ENCODE data around the gene USP17L11.
"Not testable (repeated sequence)": the region's sequence is repeated elsewhere in the genome, so short reads cannot be mapped to it uniquely, and the experiment has no call there.

Gene USP17L11

GRCh38 chr4:9215105-9215504 is at the start of gene USP17L11:
Gene USP17L11, plus strand, starts transcription at chr4:9215405. Its CDS starts 0 bp downstream, at chr4:9215405.
- not testable (repeated sequence) for DNase-seq

GRCh38 chr4:9165990-9166389 is 49.2 kb upstream of the USP17L11 start:
- not testable (repeated sequence) for DNase-seq

DNA sequence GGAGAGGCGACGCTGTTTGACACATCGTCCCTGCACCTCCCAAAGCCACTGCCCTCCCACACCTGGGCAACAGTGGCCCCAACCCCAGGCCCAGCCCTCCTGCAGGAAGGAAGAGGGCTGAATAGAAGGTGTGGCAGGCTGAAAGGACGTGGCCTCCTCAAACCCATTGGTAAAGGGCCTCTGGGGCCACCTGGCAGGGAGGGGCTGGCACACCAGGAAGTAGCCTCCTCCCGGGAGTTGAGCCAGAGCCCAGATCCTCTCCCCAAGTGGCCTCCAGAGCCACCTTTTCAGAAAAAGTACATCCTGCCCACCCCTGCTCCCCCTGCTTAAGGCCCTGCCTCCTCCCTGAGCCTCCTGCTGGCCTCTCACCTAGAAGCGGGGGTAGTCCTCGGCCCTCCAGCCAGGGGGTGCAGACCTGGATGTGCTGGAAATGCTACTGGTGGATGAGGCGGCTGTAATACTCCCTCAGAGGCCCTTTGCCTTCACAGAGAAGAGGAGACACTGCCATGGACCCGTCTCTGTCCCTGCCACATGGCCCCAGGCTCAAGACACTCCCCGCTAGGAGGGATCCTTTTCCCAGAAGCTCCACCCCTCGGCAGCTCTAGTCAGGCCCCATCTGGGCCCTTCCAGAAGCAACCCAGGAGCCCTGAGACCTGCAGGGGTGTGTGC is 45.3 kb upstream of the USP17L11 start, which contains the start of gene FAM90A26:
FAM90A26 (plus strand) TSS at position 619 of the 669 bp plus-strand sequence. CDS start 2,764 bp downstream, outside the sequence.
- not testable (repeated sequence) for DNase-seq

DNA sequence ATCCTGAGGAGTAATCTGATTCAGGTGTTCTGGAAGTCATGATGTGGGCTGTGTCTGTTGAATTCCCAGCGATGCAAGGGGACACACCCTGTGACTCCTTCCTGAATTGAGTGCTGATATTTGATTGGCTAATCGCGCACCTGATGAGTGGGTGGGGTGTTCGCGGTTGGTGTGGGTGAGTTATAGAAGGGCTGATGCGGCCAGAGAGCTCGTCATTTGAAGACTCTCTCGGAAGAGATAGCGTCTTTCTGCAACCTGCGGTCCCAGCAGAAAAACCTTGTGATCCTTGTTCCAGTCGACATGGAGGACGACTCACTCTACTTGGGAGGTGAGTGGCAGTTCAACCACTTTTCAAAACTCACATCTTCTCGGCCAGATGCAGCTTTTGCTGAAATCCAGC is 4.8 kb upstream of the USP17L11 start, which contains the start of gene USP17L10:
USP17L10 (plus strand) TSS at position 301 of the 400 bp plus-strand sequence; CDS start at position 301, 0 bp downstream.
- DNase-seq = not testable (repeated sequence)

GRCh38 chr4:9214701-9215100 is 504 bp upstream of the USP17L11 start:
- not testable (repeated sequence) for DNase-seq

- DNase-seq = not testable (repeated sequence)
These were observed 4.6 kb downstream of the USP17L11 start, which contains the start of gene USP17L12 for GRCh38 chr4:9219852-9220251. Gene USP17L12, plus strand, starts transcription at chr4:9220152. Its CDS starts 0 bp downstream, at chr4:9220152.

- DNase-seq = not testable (repeated sequence)
These were observed 9.4 kb downstream of the USP17L11 start, which contains the start of gene USP17L13 for GRCh38 chr4:9224596-9224995. Gene USP17L13, plus strand, starts transcription at chr4:9224896. Its CDS starts 0 bp downstream, at chr4:9224896.

DNA sequence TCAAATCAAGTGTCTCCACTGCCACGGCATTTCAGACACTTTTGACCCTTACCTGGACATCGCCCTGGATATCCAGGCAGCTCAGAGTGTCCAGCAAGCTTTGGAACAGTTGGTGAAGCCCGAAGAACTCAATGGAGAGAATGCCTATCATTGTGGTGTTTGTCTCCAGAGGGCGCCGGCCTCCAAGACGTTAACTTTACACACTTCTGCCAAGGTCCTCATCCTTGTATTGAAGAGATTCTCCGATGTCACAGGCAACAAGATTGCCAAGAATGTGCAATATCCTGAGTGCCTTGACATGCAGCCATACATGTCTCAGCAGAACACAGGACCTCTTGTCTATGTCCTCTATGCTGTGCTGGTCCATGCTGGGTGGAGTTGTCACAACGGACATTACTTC is 15.0 kb downstream of the USP17L11 start:
- not testable (repeated sequence) for DNase-seq

DNA sequence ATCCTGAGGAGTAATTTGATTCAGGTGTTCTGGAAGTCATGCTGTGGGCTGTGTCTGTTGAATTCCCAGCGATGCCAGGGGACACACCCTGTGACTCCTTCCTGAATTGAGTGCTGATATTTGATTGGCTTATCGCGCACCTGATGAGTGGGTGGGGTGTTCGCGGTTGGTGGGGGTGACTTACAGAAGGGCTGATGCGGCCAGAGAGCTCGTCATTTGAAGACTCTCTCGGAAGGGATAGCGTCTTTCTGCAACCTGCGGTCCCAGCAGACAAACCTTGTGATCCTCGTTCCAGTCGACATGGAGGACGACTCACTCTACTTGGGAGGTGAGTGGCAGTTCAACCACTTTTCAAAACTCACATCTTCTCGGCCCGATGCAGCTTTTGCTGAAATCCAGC is 18.9 kb downstream of the USP17L11 start, which contains the start of gene USP17L15:
USP17L15 (plus strand) TSS at position 301 of the 400 bp plus-strand sequence; CDS start at position 301, 0 bp downstream.
- DNase-seq = not testable (repeated sequence)

DNA sequence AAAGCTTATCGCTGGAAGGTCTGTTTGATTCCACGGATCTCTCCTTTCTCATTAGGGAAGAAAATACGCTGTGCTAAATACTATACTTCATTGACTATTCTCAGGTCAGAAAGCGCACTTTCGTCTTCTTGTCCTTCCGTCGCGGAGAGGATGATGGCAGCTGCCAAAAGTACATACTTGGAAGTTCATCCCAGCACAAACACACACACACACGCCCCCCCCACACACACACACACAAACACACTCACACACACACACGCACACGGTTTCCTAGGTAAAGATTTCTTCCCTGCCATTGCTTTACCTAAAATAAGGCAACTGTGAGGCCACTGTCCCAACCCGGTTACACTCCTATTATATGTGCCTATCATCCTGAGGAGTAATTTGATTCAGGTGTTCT is 23.3 kb downstream of the USP17L11 start:
- DNase-seq = not testable (repeated sequence)

DNA sequence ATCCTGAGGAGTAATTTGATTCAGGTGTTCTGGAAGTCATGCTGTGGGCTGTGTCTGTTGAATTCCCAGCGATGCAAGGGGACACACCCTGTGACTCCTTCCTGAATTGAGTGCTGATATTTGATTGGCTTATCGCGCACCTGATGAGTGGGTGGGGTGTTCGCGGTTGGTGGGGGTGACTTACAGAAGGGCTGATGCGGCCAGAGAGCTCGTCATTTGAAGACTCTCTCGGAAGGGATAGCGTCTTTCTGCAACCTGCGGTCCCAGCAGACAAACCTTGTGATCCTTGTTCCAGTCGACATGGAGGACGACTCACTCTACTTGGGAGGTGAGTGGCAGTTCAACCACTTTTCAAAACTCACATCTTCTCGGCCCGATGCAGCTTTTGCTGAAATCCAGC is 28.4 kb downstream of the USP17L11 start, which contains the start of gene USP17L17:
USP17L17 (plus strand) TSS at position 301 of the 400 bp plus-strand sequence; CDS start at position 301, 0 bp downstream.
- not testable (repeated sequence) for DNase-seq

GRCh38 chr4:9247953-9248680 is 32.9 kb downstream of the USP17L11 start, which contains the start of gene USP17L18:
Gene USP17L18, plus strand, starts transcription at chr4:9248630. Its CDS starts 0 bp downstream, at chr4:9248630.
- not testable (repeated sequence) for DNase-seq

DNA sequence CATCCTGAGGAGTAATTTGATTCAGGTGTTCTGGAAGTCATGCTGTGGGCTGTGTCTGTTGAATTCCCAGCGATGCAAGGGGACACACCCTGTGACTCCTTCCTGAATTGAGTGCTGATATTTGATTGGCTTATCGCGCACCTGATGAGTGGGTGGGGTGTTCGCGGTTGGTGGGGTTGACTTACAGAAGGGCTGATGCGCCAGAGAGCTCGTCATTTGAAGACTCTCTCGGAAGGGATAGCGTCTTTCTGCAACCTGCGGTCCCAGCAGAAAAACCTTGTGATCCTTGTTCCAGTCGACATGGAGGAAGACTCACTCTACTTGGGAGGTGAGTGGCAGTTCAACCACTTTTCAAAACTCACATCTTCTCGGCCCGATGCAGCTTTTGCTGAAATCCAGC is 37.9 kb downstream of the USP17L11 start, which contains the start of gene USP17L19:
USP17L19 (plus strand) TSS at position 301 of the 400 bp plus-strand sequence; CDS start at position 301, 0 bp downstream.
- not testable (repeated sequence) for DNase-seq

DNA sequence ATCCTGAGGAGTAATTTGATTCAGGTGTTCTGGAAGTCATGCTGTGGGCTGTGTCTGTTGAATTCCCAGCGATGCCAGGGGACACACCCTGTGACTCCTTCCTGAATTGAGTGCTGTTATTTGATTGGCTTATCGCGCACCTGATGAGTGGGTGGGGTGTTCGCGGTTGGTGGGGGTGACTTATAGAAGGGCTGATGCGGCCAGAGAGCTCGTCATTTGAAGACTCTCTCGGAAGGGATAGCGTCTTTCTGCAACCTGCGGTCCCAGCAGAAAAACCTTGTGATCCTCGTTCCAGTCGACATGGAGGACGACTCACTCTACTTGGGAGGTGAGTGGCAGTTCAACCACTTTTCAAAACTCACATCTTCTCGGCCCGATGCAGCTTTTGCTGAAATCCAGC is 42.6 kb downstream of the USP17L11 start, which contains the start of gene USP17L20:
USP17L20 (plus strand) TSS at position 301 of the 400 bp plus-strand sequence; CDS start at position 301, 0 bp downstream.
- DNase-seq = not testable (repeated sequence)

- not testable (repeated sequence) for DNase-seq
These were observed 47.4 kb downstream of the USP17L11 start, which contains the start of gene USP17L21 for GRCh38 chr4:9262572-9262971. Gene USP17L21, plus strand, starts transcription at chr4:9262872. Its CDS starts 0 bp downstream, at chr4:9262872.

Data from NCI-H1694 treated with DMSO at 0.1 percent for 48 hours (cell line).